Rectal smooth muscle tissue (tissue), 1 donor: ENCODE data around the gene VPS37B.
"Not testable (repeated sequence)": the region's sequence is repeated elsewhere in the genome, so short reads cannot be mapped to it uniquely, and the experiment has no call there.

Experiments
- H3K27ac ChIP-seq: one replicate; pipeline ENCODE4 v1.7.0; 2013; ENCODE audit warnings: low read depth, low read length, inconsistent platforms
- H3K27me3 ChIP-seq: one replicate; pipeline ENCODE4 v1.7.0; 2013; ENCODE audit warnings: low read length; ENCODE audit not compliant: control insufficient read depth, insufficient read depth
- H3K36me3 ChIP-seq: one replicate; pipeline ENCODE4 v1.7.0; 2013; ENCODE audit warnings: low read length; ENCODE audit not compliant: control insufficient read depth, insufficient read depth
- H3K4me1 ChIP-seq: one replicate; pipeline ENCODE4 v1.7.0; 2013; ENCODE audit warnings: low read length; ENCODE audit not compliant: control insufficient read depth, insufficient read depth
- H3K4me3 ChIP-seq: one replicate; pipeline ENCODE4 v1.7.0; 2013; ENCODE audit warnings: low read length
- H3K9ac ChIP-seq: one replicate; pipeline ENCODE4 v1.7.0; 2013; ENCODE audit warnings: low read length

Gene VPS37B, protein sequence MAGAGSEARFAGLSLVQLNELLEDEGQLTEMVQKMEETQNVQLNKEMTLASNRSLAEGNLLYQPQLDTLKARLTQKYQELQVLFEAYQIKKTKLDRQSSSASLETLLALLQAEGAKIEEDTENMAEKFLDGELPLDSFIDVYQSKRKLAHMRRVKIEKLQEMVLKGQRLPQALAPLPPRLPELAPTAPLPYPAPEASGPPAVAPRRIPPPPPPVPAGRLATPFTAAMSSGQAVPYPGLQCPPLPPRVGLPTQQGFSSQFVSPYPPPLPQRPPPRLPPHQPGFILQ

GRCh38 chr12:122895704-122896636, at the start of gene VPS37B:
VPS37B (minus strand) TSS chr12:122896124; CDS start chr12:122896062, 62 bp downstream.
- peaks cover 10% of the 10 kb centered on the region for H3K4me1 ChIP-seq
- H3K36me3 ChIP-seq, result no peaks in the 10 kb centered on the region
- peak within 1 kb of the TSS; percentile 77 for H3K9ac ChIP-seq
- no peaks in the 10 kb centered on the region for H3K27me3 ChIP-seq
- peak within 1 kb of the TSS; percentile 72 for H3K27ac ChIP-seq
- peak within 1 kb of the TSS; percentile 90 for H3K4me3 ChIP-seq

DNA sequence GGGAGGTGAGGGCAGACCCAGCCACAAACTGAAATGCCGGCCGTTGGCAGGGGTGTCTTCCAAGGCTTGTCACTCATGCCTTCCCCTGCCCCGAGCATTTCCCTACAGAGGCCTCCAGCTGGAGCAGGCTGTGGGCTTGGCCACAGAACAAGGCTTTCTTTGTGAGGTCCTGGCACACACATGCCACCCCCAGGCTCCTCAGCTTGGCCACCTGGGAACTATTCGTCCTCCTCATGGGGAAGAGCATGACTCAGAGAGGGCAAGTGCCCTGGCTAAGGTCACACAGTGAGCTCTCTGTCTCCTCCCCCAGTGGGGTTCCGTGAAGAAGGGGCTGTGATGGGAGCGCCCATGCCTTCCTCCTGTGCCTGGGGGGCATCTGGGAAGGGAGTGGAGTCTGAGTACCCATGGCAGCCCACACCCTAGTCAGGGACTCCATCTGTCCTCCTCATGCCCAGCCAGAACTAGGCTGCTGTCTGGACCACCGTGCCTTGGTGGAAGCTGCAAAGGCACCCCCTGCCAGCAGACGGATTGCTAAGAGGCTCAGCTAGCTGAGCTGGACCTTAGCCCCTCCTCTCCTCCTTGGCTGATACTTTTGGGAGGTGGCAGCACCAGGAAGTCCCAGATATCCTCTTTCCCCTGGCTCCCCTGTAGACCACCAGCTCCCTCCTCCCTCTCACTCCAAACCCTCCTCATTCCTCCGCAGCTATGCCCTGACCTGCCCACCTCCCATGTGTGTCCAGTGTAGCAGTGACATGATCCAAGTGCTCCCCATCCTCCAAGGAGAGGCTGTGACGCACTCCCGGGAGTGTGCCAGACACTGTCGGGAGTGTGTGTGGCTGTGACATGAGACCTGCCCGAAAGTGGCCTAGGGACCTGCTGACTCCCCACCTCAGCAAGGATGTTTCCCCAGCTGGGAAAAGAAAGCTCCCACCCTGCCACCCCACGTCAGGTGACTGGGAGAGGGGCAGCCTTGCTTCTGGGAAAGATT, 49.0 kb upstream of the VPS37B start:
- H3K27ac ChIP-seq, result no peak overlapping the region

GRCh38 chr12:122943196-122943595, 47.3 kb upstream of the VPS37B start:
- Histone ChIP-seq H3K36me3 (no peaks in the 10 kb centered on the region), H3K4me3 (no peak overlapping the region), H3K27me3 (no peaks in the 10 kb centered on the region), H3K4me1 (no peaks in the 10 kb centered on the region), H3K27ac (no peak overlapping the region), H3K9ac (no peak overlapping the region)

More for the DNA sequence above, 49.0 kb upstream of the VPS37B start:
- Histone ChIP-seq H3K4me1 (no peaks in the 10 kb centered on the region), H3K27me3 (no peaks in the 10 kb centered on the region), H3K4me3 (no peak overlapping the region), H3K9ac (no peak overlapping the region), H3K36me3 (no peaks in the 10 kb centered on the region)

- Histone ChIP-seq H3K9ac (no peak overlapping the region), H3K4me1 (no peaks in the 10 kb centered on the region), H3K36me3 (no peaks in the 10 kb centered on the region), H3K27me3 (no peaks in the 10 kb centered on the region), H3K27ac (no peak overlapping the region), H3K4me3 (no peak overlapping the region)
These were observed 46.7 kb upstream of the VPS37B start for GRCh38 chr12:122942637-122943036.

- not testable (repeated sequence) for H3K36me3 ChIP-seq, H3K27me3 ChIP-seq, H3K27ac ChIP-seq, H3K4me1 ChIP-seq, H3K9ac ChIP-seq, H3K4me3 ChIP-seq
These were observed 45.4 kb upstream of the VPS37B start for GRCh38 chr12:122941351-122941750.

GRCh38 chr12:122939125-122939524, 43.2 kb upstream of the VPS37B start:
- no peaks in the 10 kb centered on the region for H3K4me1 ChIP-seq
- no peak overlapping the region for H3K27ac ChIP-seq
- H3K4me3 ChIP-seq, result no peak overlapping the region
- H3K9ac ChIP-seq, result no peak overlapping the region
- no peaks in the 10 kb centered on the region for H3K27me3 ChIP-seq
- no peaks in the 10 kb centered on the region for H3K36me3 ChIP-seq

DNA sequence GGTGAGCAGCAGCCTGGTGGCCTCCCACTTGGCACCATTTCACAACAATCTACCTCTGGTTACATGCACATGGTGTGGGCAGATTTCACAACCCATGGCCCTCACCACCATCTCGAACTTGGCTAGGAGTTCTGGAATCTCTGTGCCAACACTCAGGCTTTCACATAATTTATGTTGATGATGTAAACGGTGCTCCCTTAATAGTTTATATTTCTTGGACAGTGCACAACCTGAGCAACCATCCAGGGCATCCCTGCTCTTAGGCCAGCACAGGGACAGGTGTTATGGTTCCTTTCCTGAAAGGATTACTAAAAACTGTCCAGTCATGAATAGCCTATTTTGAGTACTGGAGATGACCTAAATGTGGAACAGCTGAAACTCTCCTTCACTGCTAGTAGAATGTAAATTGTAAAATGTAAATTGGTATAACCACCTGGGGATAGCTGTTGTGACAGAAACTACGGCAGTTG, 41.7 kb upstream of the VPS37B start:
- Histone ChIP-seq H3K4me1 (no peaks in the 10 kb centered on the region), H3K27ac (no peak overlapping the region), H3K9ac (no peak overlapping the region), H3K27me3 (no peaks in the 10 kb centered on the region), H3K36me3 (no peaks in the 10 kb centered on the region), H3K4me3 (no peak overlapping the region)

GRCh38 chr12:122935318-122935717, 39.4 kb upstream of the VPS37B start:
- Histone ChIP-seq H3K4me3 (no peak overlapping the region), H3K27me3 (no peaks in the 10 kb centered on the region), H3K27ac (no peak overlapping the region), H3K9ac (no peak overlapping the region), H3K36me3 (no peaks in the 10 kb centered on the region), H3K4me1 (no peaks in the 10 kb centered on the region)

DNA sequence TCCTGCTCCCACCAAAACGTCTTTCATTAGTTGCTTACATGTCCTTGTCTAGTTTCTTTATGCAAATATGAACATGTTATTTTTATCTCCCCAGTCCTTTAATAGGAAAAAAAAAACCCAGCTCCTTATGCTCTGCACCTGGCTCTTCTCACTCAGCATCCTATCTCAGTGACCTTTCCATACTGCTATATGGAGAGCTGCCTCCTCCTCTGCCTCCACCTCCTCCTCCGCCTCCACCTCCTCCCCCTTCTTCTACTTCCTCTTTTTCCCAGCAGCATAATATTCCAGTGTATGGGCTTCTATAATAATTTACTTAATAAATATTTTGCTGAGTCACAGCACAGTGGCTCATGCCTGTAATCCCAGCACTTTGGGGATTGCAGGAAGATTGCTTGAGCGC, 38.8 kb upstream of the VPS37B start:
- no peaks in the 10 kb centered on the region for H3K4me1 ChIP-seq
- no peaks in the 10 kb centered on the region for H3K36me3 ChIP-seq
- H3K27me3 ChIP-seq, result no peaks in the 10 kb centered on the region
- H3K4me3 ChIP-seq, result no peak overlapping the region
- no peak overlapping the region for H3K9ac ChIP-seq
- H3K27ac ChIP-seq, result no peak overlapping the region

DNA sequence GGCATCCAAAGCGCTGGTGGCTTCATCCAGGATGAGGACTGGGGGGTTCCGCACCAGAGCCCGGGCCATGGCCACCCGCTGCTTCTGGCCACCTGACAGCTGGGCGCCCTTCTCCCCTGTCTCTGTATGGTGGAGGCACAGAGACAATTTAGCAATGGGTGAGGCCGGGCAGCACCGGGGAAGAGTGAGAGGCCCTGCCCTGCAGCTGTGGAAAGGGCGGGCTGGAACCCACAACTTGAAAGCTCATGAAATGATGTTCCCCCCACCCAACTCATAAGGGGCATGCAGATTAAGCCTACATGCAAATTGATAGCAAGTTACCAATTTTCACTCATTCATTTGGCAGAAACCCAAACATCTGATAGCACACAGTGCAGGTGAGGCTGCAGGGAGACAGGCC, 36.3 kb upstream of the VPS37B start:
- Histone ChIP-seq H3K4me3 (no peak overlapping the region), H3K36me3 (no peaks in the 10 kb centered on the region), H3K9ac (no peak overlapping the region), H3K27me3 (no peaks in the 10 kb centered on the region), H3K4me1 (no peaks in the 10 kb centered on the region), H3K27ac (no peak overlapping the region)

DNA sequence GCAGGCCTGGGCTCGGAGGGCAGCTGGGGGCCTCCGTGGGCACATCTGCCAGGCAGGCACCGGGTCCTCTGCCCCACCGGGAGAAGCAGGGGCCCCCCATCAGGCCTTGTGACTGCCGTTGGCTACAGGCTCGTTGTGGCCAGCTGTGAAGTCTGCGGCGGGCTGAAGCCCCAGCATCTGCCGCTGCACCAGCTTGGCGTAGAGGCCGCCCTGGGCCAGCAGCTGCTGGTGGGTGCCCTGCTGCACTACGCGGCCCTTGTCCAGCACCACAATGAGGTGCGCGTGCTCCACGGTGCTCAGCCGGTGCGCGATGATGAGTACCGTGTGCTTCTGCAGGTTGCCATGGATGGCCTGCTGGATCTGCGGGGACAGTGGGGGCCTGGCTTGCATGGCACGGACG, 33.9 kb upstream of the VPS37B start:
- no peaks in the 10 kb centered on the region for H3K36me3 ChIP-seq
- H3K27ac ChIP-seq, result no peak overlapping the region
- H3K27me3 ChIP-seq, result no peaks in the 10 kb centered on the region
- H3K4me3 ChIP-seq, result no peak overlapping the region
- no peaks in the 10 kb centered on the region for H3K4me1 ChIP-seq
- no peak overlapping the region for H3K9ac ChIP-seq

DNA sequence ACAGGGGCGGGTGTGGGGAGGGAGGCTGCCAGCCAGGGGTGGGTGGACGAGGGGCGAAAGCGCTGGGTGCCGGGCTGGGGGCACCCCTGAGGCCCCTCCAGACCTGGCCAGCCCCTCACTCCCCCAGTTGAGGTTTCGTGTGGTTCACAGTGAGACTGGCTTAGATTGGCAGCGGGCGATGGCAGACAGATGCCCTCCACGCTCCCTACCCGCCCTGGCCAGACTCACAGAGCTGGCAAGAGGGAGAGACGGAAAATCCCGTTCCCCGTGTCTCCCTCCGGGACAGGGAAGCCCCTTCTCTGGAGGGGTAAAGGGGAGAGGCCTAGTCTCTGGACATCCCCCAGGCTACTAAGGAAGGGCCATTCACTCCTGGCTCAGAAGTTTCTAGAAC, 33.2 kb upstream of the VPS37B start:
- Histone ChIP-seq H3K4me3 (no peak overlapping the region), H3K27ac (no peak overlapping the region)

More for the DNA sequence above, 33.2 kb upstream of the VPS37B start:
- Histone ChIP-seq H3K36me3 (no peaks in the 10 kb centered on the region), H3K27me3 (no peaks in the 10 kb centered on the region), H3K4me1 (no peaks in the 10 kb centered on the region), H3K9ac (no peak overlapping the region)
